CD4-positive, CD25-positive, alpha-beta regulatory T cell (primary cell): Measurements from ENCODE around the gene FBXO34. TPM values are rescaled to one million over a fixed set of nuclear protein-coding genes. Genes with fewer than 3 reads are reported as not detected.

Source experiments
- ATAC-seq, 2 donors: fragments of 150-1000 bp; cut with Tn5 transposase; one replicate each; pipeline ENCODE4 v1.10.0; 2021; ENCODE audit warnings: low read depth in 2 of 2, moderate number of reproducible peaks in 2 of 2, moderate library complexity in 1 of 2
- DNase-seq, 3 donors: peaks; one replicate each; pipeline versions ENCODE4 v3.0.0 to v3.0.0-alpha.2; 2012 to 2022; ENCODE audit warnings: mixed read lengths in 1 of 3
- H3K27ac ChIP-seq: one replicate; pipeline ENCODE4 v1.7.0; 2013; ENCODE audit warnings: mild to moderate bottlenecking, low read length; ENCODE audit not compliant: insufficient read depth, poor library complexity, severe bottlenecking
- H3K27me3 ChIP-seq: one replicate; pipeline ENCODE4 v1.7.0; 2013; ENCODE audit warnings: low read length; ENCODE audit not compliant: control insufficient read depth, insufficient read depth
- H3K36me3 ChIP-seq: one replicate; pipeline ENCODE4 v1.7.0; 2013; ENCODE audit warnings: mild to moderate bottlenecking, low read length, moderate library complexity; ENCODE audit not compliant: control insufficient read depth, insufficient read depth
- H3K4me1 ChIP-seq: 2 replicates; pipeline ENCODE4 v1.7.0; 2013; ENCODE audit warnings: mild to moderate bottlenecking, low read length; ENCODE audit not compliant: insufficient read depth, control insufficient read depth, poor library complexity, severe bottlenecking
- H3K4me3 ChIP-seq: one replicate; pipeline ENCODE4 v1.7.0; 2013; ENCODE audit warnings: low read depth, mild to moderate bottlenecking, low read length, moderate library complexity
- H3K9me3 ChIP-seq, 2 experiments: 1 replicate in 1 of 2; 2 replicates in 1 of 2; pipeline ENCODE4 v1.7.0; 2013; ENCODE audit warnings: low read length in 2 of 2, mild to moderate bottlenecking in 1 of 2, moderate library complexity in 1 of 2; ENCODE audit not compliant: control insufficient read depth in 2 of 2
- H3K27ac Mint-ChIP-seq, 3 donors: one replicate each; pipeline ENCODE4 v1.8.0; 2020 to 2022; ENCODE audit warnings: mild to moderate bottlenecking in 3 of 3, mixed read lengths in 3 of 3, moderate library complexity in 2 of 3
- H3K27me3 Mint-ChIP-seq: one replicate; pipeline ENCODE4 v1.8.0; 2022; ENCODE audit warnings: mild to moderate bottlenecking, mixed read lengths
- H3K36me3 Mint-ChIP-seq: one replicate; pipeline ENCODE4 v1.8.0; 2020; ENCODE audit warnings: mixed read lengths
- H3K4me1 Mint-ChIP-seq, 4 donors: one replicate each; pipeline ENCODE4 v1.8.0; 2020 to 2022; ENCODE audit warnings: mixed read lengths in 4 of 4, mild to moderate bottlenecking in 1 of 4
- H3K4me3 Mint-ChIP-seq, 4 donors: one replicate each; pipeline ENCODE4 v1.8.0; 2020 to 2022; ENCODE audit warnings: mild to moderate bottlenecking in 4 of 4, mixed read lengths in 4 of 4, moderate library complexity in 3 of 4
- H3K9me3 Mint-ChIP-seq, 7 donors: one replicate each; pipeline ENCODE4 v1.8.0; 2020 to 2022; ENCODE audit warnings: mixed read lengths in 7 of 7, mild to moderate bottlenecking in 3 of 7, moderate library complexity in 2 of 7
- polyA plus RNA-seq, 4 donors: library from polyadenylated mRNA; unstranded; fragments of 300-500 nt; fragmentation: Illumina TruSeq; gene quantifications; one replicate each; pipeline ENCODE4 v1.2.3, GENCODE V29; 2021
- total RNA-seq: library from RNA; stranded (reverse); gene quantifications from one replicate; pipeline ENCODE4 v1.2.3, GENCODE V29; 2022

FBXO34 gene
- total and polyA plus RNA-seq, 5 donors from 2014 or later: 28.8 to 41.6 (median 32.4) TPM

- peaks cover 51% of the 10 kb centered on the region for H3K36me3 Mint-ChIP-seq
These were observed 115.0 kb downstream of the FBXO34 start for GRCh38 chr14:55386037-55386808.

GRCh38 chr14:55387121-55387520 lies 115.9 kb downstream of the FBXO34 start:
- H3K4me3 ChIP-seq: no peak overlapping the region
- H3K36me3 ChIP-seq: peaks cover 19% of the 10 kb centered on the region
- H3K4me1 ChIP-seq: peaks cover 17% of the 10 kb centered on the region
- no peaks in the 10 kb centered on the region for H3K27me3 ChIP-seq
- H3K4me1 Mint-ChIP-seq: peaks cover 7 to 32% (median 24%) of the 10 kb centered on the region in 4 donors
- ATAC-seq: no peak
- no peaks in the 10 kb centered on the region for H3K9me3 Mint-ChIP-seq
- no peak for DNase-seq
- no peaks in the 10 kb centered on the region for H3K9me3 ChIP-seq
- peak overlapping the region; percentile 77 for H3K27ac ChIP-seq
- H3K36me3 Mint-ChIP-seq: peaks cover 46% of the 10 kb centered on the region
- H3K27me3 Mint-ChIP-seq: no peaks in the 10 kb centered on the region
- peak overlapping the region in 3 of 4 donors; percentile 3 to 65 (median 9) for H3K4me3 Mint-ChIP-seq
- peak overlapping the region; percentile 89 to 92 (median 90) for H3K27ac Mint-ChIP-seq

More at GRCh38 chr14:55386037-55386808, 115.0 kb downstream of the FBXO34 start:
- Histone ChIP-seq H3K36me3 (peaks cover 19% of the 10 kb centered on the region), H3K9me3 (no peaks in the 10 kb centered on the region), H3K27ac (peak overlapping the region; percentile 77), H3K4me1 (peaks cover 17% of the 10 kb centered on the region), H3K4me3 (peak overlapping the region; percentile 84), H3K27me3 (no peaks in the 10 kb centered on the region)
- H3K27me3 Mint-ChIP-seq: no peaks in the 10 kb centered on the region
- H3K4me3 Mint-ChIP-seq: peak overlapping the region; percentile 65 to 74 (median 66)
- H3K27ac Mint-ChIP-seq: peak overlapping the region; percentile 89 to 93 (median 92)
- peaks cover 7 to 32% (median 25%) of the 10 kb centered on the region in 4 donors for H3K4me1 Mint-ChIP-seq
- H3K9me3 Mint-ChIP-seq: no peaks in the 10 kb centered on the region
- DNase-seq (peak in 1 of 3 donors; percentile 68), ATAC-seq (peak; percentile 52 to 54)

GRCh38 chr14:55388160-55388559 lies 116.9 kb downstream of the FBXO34 start:
- H3K27ac ChIP-seq: no peak overlapping the region
- Mint-ChIP-seq H3K4me3 (peak overlapping the region in 1 of 4 donors; percentile 1), H3K9me3 (no peaks in the 10 kb centered on the region), H3K4me1 (peaks cover 7 to 32% (median 24%) of the 10 kb centered on the region in 4 donors), H3K27me3 (no peaks in the 10 kb centered on the region), H3K36me3 (peaks cover 49% of the 10 kb centered on the region), H3K27ac (peak overlapping the region in 2 of 3 donors; percentile 2 to 82)
- H3K4me1 ChIP-seq: peaks cover 17% of the 10 kb centered on the region
- no peaks in the 10 kb centered on the region for H3K27me3 ChIP-seq
- H3K36me3 ChIP-seq: peaks cover 15% of the 10 kb centered on the region
- peak in 1 of 2 donors; percentile 15 for ATAC-seq
- DNase-seq: peak in 1 of 3 donors; percentile 36
- H3K9me3 ChIP-seq: no peaks in the 10 kb centered on the region
- H3K4me3 ChIP-seq: no peak overlapping the region

DNA sequence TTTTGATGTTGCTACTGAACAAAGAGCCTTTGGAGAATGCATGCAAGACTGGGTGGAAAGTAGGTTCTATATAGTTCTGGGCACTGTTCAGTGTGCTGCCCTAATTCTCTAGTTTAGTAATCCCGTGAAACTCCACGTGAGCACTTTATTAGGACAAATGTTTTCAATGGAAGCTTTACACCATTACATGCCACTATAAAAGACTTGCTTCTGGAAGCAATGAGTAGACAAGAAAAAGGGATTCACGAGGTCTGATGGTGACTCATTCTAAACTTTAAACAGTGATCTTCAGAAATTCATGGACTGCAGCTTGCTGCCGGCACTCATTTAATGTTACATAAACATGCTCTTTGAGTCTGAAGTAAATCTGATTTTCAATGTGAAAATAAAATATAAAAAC lies 118.1 kb downstream of the FBXO34 start:
- peaks cover 45% of the 10 kb centered on the region for H3K36me3 Mint-ChIP-seq
- H3K27ac Mint-ChIP-seq: peak overlapping the region in 1 of 3 donors; percentile 70
- H3K4me3 ChIP-seq: no peak overlapping the region
- no peaks in the 10 kb centered on the region for H3K27me3 Mint-ChIP-seq
- no peak for ATAC-seq
- peaks cover 17% of the 10 kb centered on the region for H3K4me1 ChIP-seq
- no peak overlapping the region for H3K27ac ChIP-seq
- H3K36me3 ChIP-seq: peaks cover 15% of the 10 kb centered on the region
- H3K4me1 Mint-ChIP-seq: peaks cover 7 to 29% (median 23%) of the 10 kb centered on the region in 4 donors
- no peak for DNase-seq
- H3K9me3 ChIP-seq: no peaks in the 10 kb centered on the region
- H3K27me3 ChIP-seq: no peaks in the 10 kb centered on the region
- no peaks in the 10 kb centered on the region for H3K9me3 Mint-ChIP-seq
- H3K4me3 Mint-ChIP-seq: no peak overlapping the region

DNA sequence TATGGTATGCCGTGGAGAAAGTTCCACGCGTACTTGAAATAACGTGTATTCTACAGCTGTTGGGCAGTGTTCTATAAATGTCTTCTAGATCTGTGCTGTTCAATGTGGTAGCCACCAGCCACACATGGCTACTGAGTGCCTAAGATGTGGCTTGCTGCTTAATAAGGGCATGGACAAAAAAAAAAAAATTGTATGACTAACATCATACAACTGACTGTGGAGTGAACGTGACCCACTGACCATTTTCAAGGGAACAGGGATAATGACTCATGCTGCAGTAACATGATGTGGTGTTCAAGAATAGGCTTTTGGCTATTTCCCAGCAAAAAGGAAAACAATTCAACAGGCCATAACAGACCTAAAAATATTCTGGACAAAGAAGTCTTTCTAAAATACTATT lies 127.5 kb downstream of the FBXO34 start:
- Histone ChIP-seq H3K36me3 (peaks cover 23% of the 10 kb centered on the region), H3K9me3 (no peaks in the 10 kb centered on the region), H3K4me1 (no peaks in the 10 kb centered on the region), H3K27me3 (no peaks in the 10 kb centered on the region), H3K4me3 (no peak overlapping the region), H3K27ac (no peak overlapping the region)
- Mint-ChIP-seq H3K4me1 (peaks cover 16 to 35% (median 25%) of the 10 kb centered on the region in 4 donors), H3K4me3 (no peak overlapping the region), H3K36me3 (peaks cover 27% of the 10 kb centered on the region), H3K9me3 (no peaks in the 10 kb centered on the region), H3K27ac (no peak overlapping the region), H3K27me3 (no peaks in the 10 kb centered on the region)
- no peak for ATAC-seq
- no peak for DNase-seq

DNA sequence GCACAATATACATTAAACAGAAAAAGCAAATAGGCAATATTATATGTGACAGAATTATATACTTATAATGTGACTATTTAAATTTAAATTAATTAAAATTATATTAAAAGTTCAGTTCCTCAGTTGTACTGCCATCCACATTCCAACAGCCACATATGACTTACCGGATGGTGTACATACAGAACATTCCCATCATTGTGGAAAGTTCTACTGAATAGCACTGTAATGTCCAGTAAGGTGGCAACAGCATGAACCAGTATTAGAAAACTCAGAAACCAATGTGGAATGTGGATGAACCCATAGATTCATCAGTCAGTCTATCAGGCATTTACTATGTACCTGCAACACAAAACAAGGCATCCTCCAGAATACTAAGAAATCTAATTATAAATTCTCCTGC lies 128.0 kb downstream of the FBXO34 start:
- H3K4me1 Mint-ChIP-seq: peaks cover 16 to 36% (median 27%) of the 10 kb centered on the region in 4 donors

GRCh38 chr14:55399852-55400251 lies 128.6 kb downstream of the FBXO34 start:
- H3K27me3 ChIP-seq: no peaks in the 10 kb centered on the region
- no peak overlapping the region for H3K4me3 Mint-ChIP-seq
- DNase-seq (peak in 1 of 3 donors; percentile 11), ATAC-seq (no peak)
- H3K4me3 ChIP-seq: no peak overlapping the region
- H3K36me3 ChIP-seq: peaks cover 17% of the 10 kb centered on the region
- H3K4me1 ChIP-seq: no peaks in the 10 kb centered on the region
- H3K9me3 ChIP-seq: no peaks in the 10 kb centered on the region
- H3K36me3 Mint-ChIP-seq: peaks cover 21% of the 10 kb centered on the region
- no peaks in the 10 kb centered on the region for H3K9me3 Mint-ChIP-seq
- no peaks in the 10 kb centered on the region for H3K27me3 Mint-ChIP-seq
- peaks cover 22 to 42% (median 30%) of the 10 kb centered on the region in 4 donors for H3K4me1 Mint-ChIP-seq
- H3K27ac Mint-ChIP-seq: no peak overlapping the region
- H3K27ac ChIP-seq: no peak overlapping the region

More for the DNA sequence above, 128.0 kb downstream of the FBXO34 start:
- Mint-ChIP-seq H3K9me3 (no peaks in the 10 kb centered on the region), H3K36me3 (peaks cover 27% of the 10 kb centered on the region), H3K27me3 (no peaks in the 10 kb centered on the region), H3K4me3 (no peak overlapping the region), H3K27ac (no peak overlapping the region)
- DNase-seq (no peak), ATAC-seq (no peak)
- H3K9me3 ChIP-seq: no peaks in the 10 kb centered on the region
- no peak overlapping the region for H3K27ac ChIP-seq
- H3K27me3 ChIP-seq: no peaks in the 10 kb centered on the region
- H3K4me3 ChIP-seq: no peak overlapping the region
- H3K4me1 ChIP-seq: no peaks in the 10 kb centered on the region
- H3K36me3 ChIP-seq: peaks cover 23% of the 10 kb centered on the region
